A549 (cell line): Measurements from ENCODE around the gene GIT2. TPM values are rescaled to one million over a fixed set of nuclear protein-coding genes. Genes with fewer than 3 reads are reported as not detected.

Experiments
- ATAC-seq, 2 experiments: fragments of 200-7000 bp in 1 of 2; fragments of >200 bp in 1 of 2; cut with Nextera tagmentation in 1 of 2; cut with Tn5 transposase in 1 of 2; 3 replicates each; pipeline versions ENCODE4 v1.8.0 to v1.9.1; 2018 to 2020; ENCODE audit warnings: mild to moderate bottlenecking in 1 of 2, moderate library complexity in 1 of 2
- CTCF ChIA-PET: fragments of 300-600 bp; sonication (Branson Sonifier 250); formaldehyde crosslinking; extraction: SDS; loops from one replicate; lab custom pipeline; 2021; ENCODE audit warnings: antibody characterized with exemption, inconsistent platforms; lab: Yijun Ruan, JAX
- POLR2A ChIA-PET: fragments of 350-600 bp; formaldehyde crosslinking; extraction: SDS; loops from one replicate; lab custom pipeline; 2021; ENCODE audit warnings: antibody characterized with exemption, inconsistent platforms; lab: Yijun Ruan, JAX
- DNase-seq, 2 experiments: peaks; one replicate each; pipeline versions ENCODE4 v3.0.0 to v3.0.0-alpha.2; 2011 to 2016; ENCODE audit warnings: low read depth in 1 of 2, low spot score in 1 of 2
- FAIRE-seq: peaks from 2 replicates; lab custom pipeline; 2011; peaks lifted over from hg19 to GRCh38; lab: Jason Lieb, UNC
- H3K27ac ChIP-seq, 2 experiments: fragments of >200 bp; sonication (Bioruptor Twin); formaldehyde crosslinking; 3 replicates each; pipeline ENCODE4 v1.5.1; 2016 to 2017
- H3K4me1 ChIP-seq: fragments of >200 bp; sonication (Bioruptor Twin); formaldehyde crosslinking; 3 replicates; pipeline ENCODE4 v1.6.1; 2016
- H3K4me2 ChIP-seq: fragments of >200 bp; sonication (Bioruptor Twin); formaldehyde crosslinking; 3 replicates; pipeline ENCODE4 v1.6.1; 2016
- H3K4me3 ChIP-seq: fragments of >200 bp; sonication (Bioruptor Twin); formaldehyde crosslinking; 3 replicates; pipeline ENCODE4 v1.5.1; 2016
- H3K9me3 ChIP-seq: fragments of >200 bp; sonication (Bioruptor Twin); formaldehyde crosslinking; 3 replicates; pipeline ENCODE4 v1.6.1; 2016
- BHLHE40 ChIP-seq: IDR thresholded peaks from 2 replicates; pipeline ENCODE4 v1.6.1; 2012; ENCODE audit warnings: low read depth, low read length, inconsistent platforms
- EHMT2 ChIP-seq: fragments of 200-600 bp; sonication (generic); IDR thresholded peaks from 2 replicates; pipeline ENCODE4 v1.6.1; 2016; ENCODE audit warnings: antibody characterized with exemption, low read depth, mild to moderate bottlenecking, moderate library complexity
- FOSL2 ChIP-seq, 2 experiments: fragments of 450-650 bp in 1 of 2; fragments of >200 bp in 1 of 2; sonication (Bioruptor Twin) in 1 of 2; formaldehyde crosslinking; IDR thresholded peaks; 2 replicates each; pipeline versions ENCODE4 v1.5.0 to v1.6.1; 2016 to 2020; ENCODE audit warnings: mild to moderate bottlenecking in 1 of 2, moderate library complexity in 1 of 2
- FOXS1 ChIP-seq: fragments of 250-450 bp; sonication (Bioruptor Pico); IDR thresholded peaks from 2 replicates; pipeline ENCODE4 v1.5.0; 2020; ENCODE audit warnings: mild to moderate bottlenecking, moderate library complexity
- HDAC2 ChIP-seq: fragments of 200-600 bp; sonication (generic); IDR thresholded peaks from 2 replicates; pipeline ENCODE4 v1.6.1; 2016
- HOXB5 ChIP-seq: fragments of 250-450 bp; sonication (Bioruptor Pico); IDR thresholded peaks from 2 replicates; pipeline ENCODE4 v1.5.0; 2020; ENCODE audit warnings: mild to moderate bottlenecking, moderate library complexity
- JUN ChIP-seq, 2 experiments: fragments of >200 bp; sonication (Bioruptor Twin); formaldehyde crosslinking; IDR thresholded peaks; 2 replicates in 1 of 2; 3 replicates in 1 of 2; pipeline ENCODE4 v1.6.1; 2016 to 2017
- MAFK ChIP-seq: fragments of 450-650 bp; IDR thresholded peaks from 2 replicates; pipeline ENCODE4 v1.6.1; 2014; ENCODE audit not compliant: partially characterized antibody
- RAD21 ChIP-seq, 2 experiments: fragments of >200 bp in 1 of 2; sonication (Bioruptor Twin) in 1 of 2; formaldehyde crosslinking in 1 of 2; IDR thresholded peaks in 1 of 2; conservative IDR thresholded peaks in 1 of 2; 2 replicates in 1 of 2; 3 replicates in 1 of 2; pipeline ENCODE4 v1.6.1; 2012 to 2018; ENCODE audit warnings: inconsistent platforms in 1 of 2
- RARB ChIP-seq: fragments of 250-450 bp; sonication (Bioruptor Pico); IDR thresholded peaks from 2 replicates; pipeline ENCODE4 v1.8.0; 2021; ENCODE audit warnings: mild to moderate bottlenecking, moderate library complexity
- RCOR1 ChIP-seq: fragments of 150-350 bp; IDR thresholded peaks from 2 replicates; pipeline ENCODE4 v1.6.1; 2014; ENCODE audit warnings: antibody characterized with exemption, low read length, low read depth
- SMC3 ChIP-seq: fragments of >200 bp; sonication (Bioruptor Twin); formaldehyde crosslinking; IDR thresholded peaks from 3 replicates; pipeline ENCODE4 v1.6.1; 2018; ENCODE audit warnings: inconsistent platforms
- ZFP36 ChIP-seq: fragments of 450-650 bp; IDR thresholded peaks from 2 replicates; pipeline ENCODE4 v1.6.1; 2014; ENCODE audit warnings: borderline replicate concordance; ENCODE audit not compliant: partially characterized antibody
- WGBS: methylation state at CpG from one replicate; pipeline ENCODE4 v1.1.6; 2017; ENCODE audit errors: missing lambda C conversion rate; 5-methylcytosine and 5-hydroxymethylcytosine counted together
- polyA plus RNA-seq, 4 experiments: library from polyadenylated mRNA; depleted of rRNA in 3 of 4; stranded (reverse); fragments of >200 nt; fragmentation: RNase III in 1 of 4; extraction: RNeasy Plus Mini Kit Qiagen cat#74134 plus additional on column Dnase treatment in 1 of 4; gene quantifications; 2 replicates in 3 of 4; 3 replicates in 1 of 4; pipeline ENCODE4 v1.2.3, GENCODE V29; 2011 to 2017
- TF ChIP-seq, protein P1 (sequence below): fragments of >200 bp; sonication (Bioruptor Twin); formaldehyde crosslinking; IDR thresholded peaks from 3 replicates; pipeline ENCODE4 v1.6.1; 2016
- TF ChIP-seq, protein P2 (sequence below): IDR thresholded peaks from 2 replicates; pipeline ENCODE4 v1.6.1; 2012
- TF ChIP-seq, protein P3 (sequence below): fragments of >200 bp; sonication (Bioruptor Twin); formaldehyde crosslinking; IDR thresholded peaks from 3 replicates; pipeline ENCODE4 v1.5.1; 2016
- TF ChIP-seq, protein P4 (sequence below): fragments of 250-450 bp; sonication (Bioruptor Pico); IDR thresholded peaks from 2 replicates; pipeline ENCODE4 v1.5.0; 2021; ENCODE audit warnings: mild to moderate bottlenecking, moderate library complexity, borderline replicate concordance

Gene GIT2
- polyA plus RNA-seq, 2 of the 4 experiments (the other 2 are of a cell fraction) = 18.5 to 38.0 TPM

DNA sequence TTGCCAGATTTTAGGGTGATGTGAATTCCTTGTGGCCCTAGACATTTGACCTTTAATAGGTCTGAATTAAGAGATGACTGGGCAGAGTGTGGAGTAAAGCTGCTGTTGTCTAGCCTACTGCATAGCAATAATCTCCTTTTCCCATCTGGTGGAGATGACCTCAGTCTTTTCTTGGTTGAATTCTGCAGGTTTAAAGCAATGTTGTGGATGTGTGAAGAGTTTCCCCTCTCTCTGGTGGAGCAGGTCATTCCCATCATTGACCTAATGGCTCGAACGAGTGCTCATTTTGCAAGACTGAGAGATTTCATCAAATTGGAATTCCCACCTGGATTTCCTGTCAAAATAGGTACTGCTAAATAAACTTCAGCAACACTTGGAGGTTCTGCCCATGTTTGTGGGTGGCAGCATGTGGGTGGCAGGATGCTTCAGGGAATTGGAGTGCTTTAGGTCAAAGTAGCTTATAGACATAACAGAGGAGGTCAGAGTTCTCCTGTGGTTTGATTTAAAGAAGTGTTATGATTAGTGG lies 33.2 kb upstream of the GIT2 start (continued):
- TF ChIP-seq, protein P1, sequence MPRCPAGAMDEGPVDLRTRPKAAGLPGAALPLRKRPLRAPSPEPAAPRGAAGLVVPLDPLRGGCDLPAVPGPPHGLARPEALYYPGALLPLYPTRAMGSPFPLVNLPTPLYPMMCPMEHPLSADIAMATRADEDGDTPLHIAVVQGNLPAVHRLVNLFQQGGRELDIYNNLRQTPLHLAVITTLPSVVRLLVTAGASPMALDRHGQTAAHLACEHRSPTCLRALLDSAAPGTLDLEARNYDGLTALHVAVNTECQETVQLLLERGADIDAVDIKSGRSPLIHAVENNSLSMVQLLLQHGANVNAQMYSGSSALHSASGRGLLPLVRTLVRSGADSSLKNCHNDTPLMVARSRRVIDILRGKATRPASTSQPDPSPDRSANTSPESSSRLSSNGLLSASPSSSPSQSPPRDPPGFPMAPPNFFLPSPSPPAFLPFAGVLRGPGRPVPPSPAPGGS = no peak
- TF ChIP-seq EHMT2 = no peak
- TF ChIP-seq, protein P2, sequence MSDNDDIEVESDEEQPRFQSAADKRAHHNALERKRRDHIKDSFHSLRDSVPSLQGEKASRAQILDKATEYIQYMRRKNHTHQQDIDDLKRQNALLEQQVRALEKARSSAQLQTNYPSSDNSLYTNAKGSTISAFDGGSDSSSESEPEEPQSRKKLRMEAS = no peak
- TF ChIP-seq RAD21 (conservative IDR thresholded peaks at IDR 0.05 in 1 of 2, IDR thresholded peaks at IDR 0.05 in 1 of 2) = no peak
- no peak for TF ChIP-seq BHLHE40
- TF ChIP-seq, all 56 proteins: peak for 0

DNA sequence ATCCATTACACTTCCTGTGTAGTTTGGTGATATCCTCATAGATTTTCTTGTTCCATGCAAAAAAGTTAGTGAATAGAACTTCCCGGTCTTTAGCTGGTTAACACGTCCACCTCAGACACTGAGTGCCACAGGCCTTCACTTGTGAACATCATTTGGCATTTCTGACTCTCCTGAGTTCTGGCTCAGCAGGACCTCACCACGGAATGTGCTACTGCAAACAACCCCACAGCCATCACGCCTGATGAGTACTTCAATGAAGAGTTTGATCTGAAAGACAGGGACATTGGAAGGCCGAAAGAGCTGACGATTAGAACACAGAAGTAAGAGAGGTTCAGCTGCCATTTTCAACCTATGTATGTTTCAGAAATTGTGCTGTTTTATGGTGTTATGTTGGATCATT lies 32.2 kb upstream of the GIT2 start:
- no peak for TF ChIP-seq SMC3
- TF ChIP-seq, protein P3, sequence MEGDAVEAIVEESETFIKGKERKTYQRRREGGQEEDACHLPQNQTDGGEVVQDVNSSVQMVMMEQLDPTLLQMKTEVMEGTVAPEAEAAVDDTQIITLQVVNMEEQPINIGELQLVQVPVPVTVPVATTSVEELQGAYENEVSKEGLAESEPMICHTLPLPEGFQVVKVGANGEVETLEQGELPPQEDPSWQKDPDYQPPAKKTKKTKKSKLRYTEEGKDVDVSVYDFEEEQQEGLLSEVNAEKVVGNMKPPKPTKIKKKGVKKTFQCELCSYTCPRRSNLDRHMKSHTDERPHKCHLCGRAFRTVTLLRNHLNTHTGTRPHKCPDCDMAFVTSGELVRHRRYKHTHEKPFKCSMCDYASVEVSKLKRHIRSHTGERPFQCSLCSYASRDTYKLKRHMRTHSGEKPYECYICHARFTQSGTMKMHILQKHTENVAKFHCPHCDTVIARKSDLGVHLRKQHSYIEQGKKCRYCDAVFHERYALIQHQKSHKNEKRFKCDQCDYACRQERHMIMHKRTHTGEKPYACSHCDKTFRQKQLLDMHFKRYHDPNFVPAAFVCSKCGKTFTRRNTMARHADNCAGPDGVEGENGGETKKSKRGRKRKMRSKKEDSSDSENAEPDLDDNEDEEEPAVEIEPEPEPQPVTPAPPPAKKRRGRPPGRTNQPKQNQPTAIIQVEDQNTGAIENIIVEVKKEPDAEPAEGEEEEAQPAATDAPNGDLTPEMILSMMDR = no peak
- TF ChIP-seq, all 56 proteins: peak for 0
- Histone ChIP-seq H3K4me3 (no peak overlapping the region), H3K9me3 (no peaks in the 10 kb centered on the region), H3K4me2 (no peak overlapping the region), H3K4me1 (peaks cover 22% of the 10 kb centered on the region), H3K27ac (no peak overlapping the region)
- DNase-seq (no peak), FAIRE-seq (no peak), ATAC-seq (no peak)
- POLR2A ChIA-PET = no interaction called here
- WGBS = 75% methylated on average over 6 of the region's 6 CpGs
- CTCF ChIA-PET = interaction anchor here (1.1 to 2.4 kb wide), 3 partner anchors 9 to 422 kb away, joined by 3 to 10 read pairs (median 3); partner anchors contain the start of gene ARPC3

DNA sequence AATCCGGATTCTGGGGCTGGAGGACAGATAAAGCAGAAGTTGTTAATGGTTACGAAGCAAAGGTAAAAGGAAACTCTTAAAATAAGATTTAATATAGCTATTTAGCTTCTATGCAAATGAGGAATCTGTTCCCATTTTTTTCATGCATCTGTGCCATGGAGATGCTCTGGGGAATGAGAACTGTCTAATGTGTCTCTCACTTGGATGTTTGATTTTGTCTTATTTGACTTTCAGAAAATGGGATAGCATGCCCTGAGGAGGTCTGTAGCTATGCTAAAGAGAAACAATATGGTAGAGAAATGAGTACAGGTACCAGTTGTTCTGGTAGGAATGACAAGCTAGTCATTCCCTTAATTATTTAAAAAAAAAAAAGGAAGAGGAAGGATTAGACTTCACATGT lies 27.9 kb upstream of the GIT2 start:
- ChIA-PET POLR2A (no interaction called here), CTCF (interaction anchor here (0.6 to 4.1 kb wide), 9 partner anchors 10 to 426 kb away, joined by 3 to 34 read pairs (median 3); partner anchors contain the start of gene ARPC3)
- ATAC-seq (no peak), DNase-seq (no peak), FAIRE-seq (no peak)
- no peak overlapping the region for H3K4me2 ChIP-seq
- peaks cover 31% of the 10 kb centered on the region for H3K4me1 ChIP-seq
- 95% methylated on average over 2 of the region's 2 CpGs for WGBS
- TF ChIP-seq FOSL2 (IDR thresholded peaks at IDR 0.05) (no peak), FOSL2 (CRISPR knock-in tag; IDR thresholded peaks at IDR 0.05) (no peak), RCOR1 (no peak), MAFK (no peak), HOXB5 (CRISPR knock-in tag) (no peak), RARB (CRISPR knock-in tag) (no peak), ZFP36 (no peak), HDAC2 (no peak), FOXS1 (CRISPR knock-in tag) (no peak), JUN (IDR thresholded peaks at IDR 0.05) (no peak)
- TF ChIP-seq, protein P1 = no peak
- TF ChIP-seq, protein P3 = no peak
- TF ChIP-seq, protein P4, sequence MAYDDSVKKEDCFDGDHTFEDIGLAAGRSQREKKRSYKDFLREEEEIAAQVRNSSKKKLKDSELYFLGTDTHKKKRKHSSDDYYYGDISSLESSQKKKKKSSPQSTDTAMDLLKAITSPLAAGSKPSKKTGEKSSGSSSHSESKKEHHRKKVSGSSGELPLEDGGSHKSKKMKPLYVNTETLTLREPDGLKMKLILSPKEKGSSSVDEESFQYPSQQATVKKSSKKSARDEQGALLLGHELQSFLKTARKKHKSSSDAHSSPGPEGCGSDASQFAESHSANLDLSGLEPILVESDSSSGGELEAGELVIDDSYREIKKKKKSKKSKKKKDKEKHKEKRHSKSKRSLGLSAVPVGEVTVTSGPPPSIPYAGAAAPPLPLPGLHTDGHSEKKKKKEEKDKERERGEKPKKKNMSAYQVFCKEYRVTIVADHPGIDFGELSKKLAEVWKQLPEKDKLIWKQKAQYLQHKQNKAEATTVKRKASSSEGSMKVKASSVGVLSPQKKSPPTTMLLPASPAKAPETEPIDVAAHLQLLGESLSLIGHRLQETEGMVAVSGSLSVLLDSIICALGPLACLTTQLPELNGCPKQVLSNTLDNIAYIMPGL (CRISPR knock-in tag) = no peak
- TF ChIP-seq, protein P2 = no peak
- H3K9me3 ChIP-seq = no peaks in the 10 kb centered on the region
- no peak overlapping the region for H3K4me3 ChIP-seq
- peak overlapping the region in 1 of 2 experiments; percentile 64; a peak in 1 of 6 replicates for H3K27ac ChIP-seq
